BLaER1 (cell line): Measurements from ENCODE around the gene CEP57.

ENCODE experiments used
- H3K27ac ChIP-seq: shearing (Covaris generic); formaldehyde crosslinking; 2 replicates; pipeline ENCODE4 v1.8.1; 2022
- H3K27me3 ChIP-seq: shearing (Covaris generic); formaldehyde crosslinking; 2 replicates; pipeline ENCODE4 v1.8.1; 2022
- H3K36me3 ChIP-seq: shearing (Covaris generic); formaldehyde crosslinking; 2 replicates; pipeline ENCODE4 v1.8.1; 2022
- H3K4me1 ChIP-seq: shearing (Covaris generic); formaldehyde crosslinking; 2 replicates; pipeline ENCODE4 v1.8.1; 2022
- H3K4me2 ChIP-seq: shearing (Covaris generic); formaldehyde crosslinking; 2 replicates; pipeline ENCODE4 v1.8.1; 2022
- H3K4me3 ChIP-seq: shearing (Covaris generic); formaldehyde crosslinking; 2 replicates; pipeline ENCODE4 v1.8.1; 2022
- H3K9ac ChIP-seq: shearing (Covaris generic); formaldehyde crosslinking; 2 replicates; pipeline ENCODE4 v1.8.1; 2022
- H3K9me3 ChIP-seq: shearing (Covaris generic); formaldehyde crosslinking; 2 replicates; pipeline ENCODE4 v1.8.1; 2022
- H4K20me1 ChIP-seq: shearing (Covaris generic); formaldehyde crosslinking; 2 replicates; pipeline ENCODE4 v1.8.1; 2022
- Cebpa-rat ChIP-seq: shearing (Covaris generic); IDR thresholded peaks from 2 replicates; pipeline ENCODE4 v1.8.1; 2022

Gene CEP57

DNA sequence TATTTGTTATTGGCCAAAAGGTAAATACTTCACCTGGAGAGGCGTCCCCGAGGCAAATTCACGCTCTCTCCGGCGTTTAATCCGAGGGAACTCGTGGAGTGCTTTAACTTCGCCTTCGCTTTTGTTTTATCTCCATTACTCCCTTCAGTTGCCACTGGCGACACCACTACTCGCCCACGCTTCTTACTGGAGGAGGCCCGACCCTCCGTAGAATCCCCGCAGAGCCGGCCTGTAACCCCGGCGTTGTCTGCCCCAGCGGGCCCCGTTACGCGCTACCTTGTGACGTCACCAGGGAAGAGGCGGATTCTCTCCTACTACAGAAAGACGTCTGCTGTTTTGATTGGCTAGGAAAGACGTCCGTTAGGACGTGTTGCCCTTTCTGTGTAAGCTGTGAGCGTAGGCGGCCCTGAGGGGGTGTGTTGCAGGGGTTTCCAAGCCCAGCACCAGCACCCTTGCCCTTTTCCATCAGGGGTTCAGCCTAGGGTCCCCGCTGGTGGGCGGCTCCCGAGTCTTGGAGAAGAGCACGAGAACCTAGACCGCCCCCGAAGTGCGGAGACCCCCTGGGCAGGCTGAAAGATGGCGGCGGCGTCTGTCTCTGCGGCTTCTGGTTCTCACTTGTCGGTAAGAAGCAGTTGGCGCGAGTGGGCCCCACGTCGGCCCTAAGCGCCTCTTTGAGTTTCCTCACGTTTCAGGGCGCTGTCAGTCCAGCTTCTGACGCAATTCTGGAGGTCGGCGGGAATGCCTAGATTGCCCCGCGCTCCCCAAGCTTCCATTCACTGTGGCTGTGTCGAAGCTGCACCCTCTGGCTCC, at the start of gene CEP57:
CEP57 (plus strand) TSS at position 376 of the 810 bp plus-strand sequence; CDS start at position 577, 201 bp downstream.
- Histone ChIP-seq H3K4me1 (peaks cover 27% of the 10 kb centered on the region), H3K4me3 (peak within 1 kb of the TSS; percentile 96), H3K4me2 (peak within 1 kb of the TSS; percentile 83), H3K27ac (peak within 1 kb of the TSS; percentile 93), H3K9ac (peak within 1 kb of the TSS; percentile 94), H4K20me1 (peaks cover 43% of the 10 kb centered on the region), H3K27me3 (no peaks in the 10 kb centered on the region), H3K9me3 (no peaks in the 10 kb centered on the region), H3K36me3 (peaks cover 22% of the 10 kb centered on the region)
- no peak for TF ChIP-seq Cebpa-rat

DNA sequence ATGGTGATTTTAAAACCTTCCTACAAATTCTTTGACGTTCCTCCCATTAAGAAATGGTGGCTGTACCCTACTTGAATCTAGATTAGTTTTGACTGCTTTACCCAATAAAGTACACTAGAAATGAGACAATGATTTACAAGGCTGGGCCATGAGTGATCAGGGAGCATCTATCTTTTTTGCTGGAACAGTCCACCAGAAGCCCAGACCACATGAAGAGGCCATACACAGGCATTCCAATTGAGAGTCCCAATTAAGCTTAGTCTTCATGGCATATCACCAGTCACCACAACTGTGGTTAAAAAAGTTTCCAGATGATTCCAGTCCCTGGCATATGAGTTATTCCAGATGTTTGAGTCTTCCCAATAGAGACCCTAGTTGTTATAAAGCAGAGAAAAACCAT, 40.2 kb upstream of the CEP57 start:
- no peak overlapping the region for H3K9ac ChIP-seq
- no peak for TF ChIP-seq Cebpa-rat
- H4K20me1 ChIP-seq, result no peaks in the 10 kb centered on the region
- no peak overlapping the region for H3K4me3 ChIP-seq
- H3K4me1 ChIP-seq, result no peaks in the 10 kb centered on the region
- no peaks in the 10 kb centered on the region for H3K27me3 ChIP-seq
- no peak overlapping the region for H3K27ac ChIP-seq
- H3K9me3 ChIP-seq, result no peaks in the 10 kb centered on the region
- H3K4me2 ChIP-seq, result no peak overlapping the region
- H3K36me3 ChIP-seq, result no peaks in the 10 kb centered on the region

DNA sequence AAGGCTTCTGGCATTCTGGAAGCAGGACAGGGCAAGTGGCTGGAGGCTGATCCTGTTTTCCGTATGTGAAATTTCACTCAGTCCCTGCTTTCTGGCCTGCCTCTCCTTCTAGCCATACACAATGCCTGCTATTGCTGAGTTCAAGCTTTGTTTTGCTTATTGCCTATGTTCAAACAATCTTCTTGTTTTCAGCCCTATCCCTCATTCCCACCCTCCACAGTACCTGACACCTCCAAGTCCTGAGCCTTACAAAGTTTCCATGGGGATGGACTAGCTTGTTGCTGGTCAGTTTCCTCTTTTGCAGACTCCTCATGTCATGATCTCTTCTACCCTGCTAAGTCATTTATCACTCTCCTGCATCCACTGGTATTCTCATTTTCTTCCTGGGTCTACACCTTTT, 38.8 kb upstream of the CEP57 start:
- TF ChIP-seq Cebpa-rat, result no peak
- Histone ChIP-seq H3K36me3 (no peaks in the 10 kb centered on the region), H3K27me3 (no peaks in the 10 kb centered on the region), H3K27ac (no peak overlapping the region), H3K4me3 (no peak overlapping the region), H3K9me3 (no peaks in the 10 kb centered on the region), H3K4me2 (no peak overlapping the region), H3K9ac (no peak overlapping the region), H4K20me1 (no peaks in the 10 kb centered on the region), H3K4me1 (no peaks in the 10 kb centered on the region)

DNA sequence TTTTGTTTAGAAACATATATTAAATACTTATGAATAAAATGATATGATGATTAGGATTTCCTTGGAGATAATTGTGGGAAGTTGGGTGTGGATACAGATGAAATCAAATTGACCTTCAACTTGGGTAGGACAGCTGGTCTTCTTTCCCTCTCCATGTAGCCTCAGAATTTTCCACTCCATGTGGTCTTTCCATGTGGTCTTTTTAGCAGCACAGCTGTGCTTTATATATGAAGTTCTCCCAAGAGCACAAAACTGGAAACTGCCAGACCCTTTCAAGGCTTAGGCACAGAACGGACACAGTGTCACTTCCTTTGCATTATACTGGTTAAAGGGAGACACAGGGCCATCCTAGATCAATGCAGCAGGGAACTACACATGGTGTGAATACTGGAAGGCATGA, 29.4 kb upstream of the CEP57 start:
- peak overlapping the region; percentile 63 for H3K4me2 ChIP-seq
- no peak overlapping the region for H3K9ac ChIP-seq
- H4K20me1 ChIP-seq, result no peaks in the 10 kb centered on the region
- no peaks in the 10 kb centered on the region for H3K9me3 ChIP-seq
- peak overlapping the region; percentile 33; the same call in 1 of the 2 replicates for H3K27ac ChIP-seq
- TF ChIP-seq Cebpa-rat, result no peak
- no peaks in the 10 kb centered on the region for H3K27me3 ChIP-seq
- H3K4me3 ChIP-seq, result no peak overlapping the region
- no peaks in the 10 kb centered on the region for H3K36me3 ChIP-seq
- H3K4me1 ChIP-seq, result peaks cover 37% of the 10 kb centered on the region

DNA sequence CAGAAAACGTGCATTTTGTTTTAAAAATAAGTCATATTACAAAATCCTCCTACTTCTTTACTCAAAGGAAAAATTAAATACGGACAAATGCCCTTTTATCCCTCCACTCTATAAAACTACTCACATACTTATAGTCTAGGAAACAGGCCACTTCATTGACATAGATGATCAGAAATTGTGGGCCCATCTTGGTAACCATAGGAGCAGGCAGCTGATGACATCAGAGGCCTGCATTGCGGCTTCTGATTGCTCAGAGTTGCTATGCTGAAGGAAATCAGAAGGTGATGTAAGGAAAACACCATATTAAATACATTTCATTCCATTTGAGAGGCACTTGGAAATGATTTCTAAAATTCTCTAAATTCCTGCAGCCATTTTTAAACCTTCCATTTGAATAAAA, 27.8 kb upstream of the CEP57 start:
- H4K20me1 ChIP-seq, result no peaks in the 10 kb centered on the region
- TF ChIP-seq Cebpa-rat, result no peak

DNA sequence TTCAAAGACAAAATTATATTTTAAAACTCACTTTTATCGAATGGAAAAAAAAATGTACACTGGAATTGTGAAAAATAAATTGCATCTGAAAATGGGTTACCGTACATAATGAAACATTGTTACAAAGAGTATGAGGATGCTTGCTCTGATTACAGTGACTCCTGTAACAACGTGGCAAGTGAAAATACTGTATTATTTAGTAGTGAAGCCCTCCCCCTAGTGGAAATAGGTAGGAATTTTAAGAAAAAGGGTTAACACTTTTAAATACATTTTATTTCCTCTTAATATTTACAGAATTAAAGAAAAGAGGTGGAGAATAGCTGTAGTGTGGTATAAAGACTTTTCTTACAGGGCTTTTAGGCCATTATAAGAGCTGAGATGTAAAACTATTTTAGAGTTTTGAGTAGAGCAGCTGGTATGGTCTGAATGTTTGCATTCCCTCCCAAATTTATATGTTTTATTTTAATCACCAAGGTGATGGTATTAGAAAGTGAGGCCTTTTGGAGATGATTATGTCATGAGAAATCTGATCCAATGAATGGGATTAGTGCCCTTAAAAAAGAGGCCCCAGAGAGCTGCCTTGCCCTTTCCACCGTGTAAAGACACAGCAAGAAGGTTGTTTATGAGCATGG, 25.9 kb upstream of the CEP57 start:
- H3K36me3 ChIP-seq, result peaks cover 6% of the 10 kb centered on the region; the same call in 1 of the 2 replicates
- no peaks in the 10 kb centered on the region for H3K27me3 ChIP-seq
- no peak overlapping the region for H3K4me2 ChIP-seq

More for the DNA sequence above, 27.8 kb upstream of the CEP57 start:
- peaks cover 37% of the 10 kb centered on the region for H3K4me1 ChIP-seq
- no peak overlapping the region for H3K9ac ChIP-seq
- H3K27ac ChIP-seq, result no peak overlapping the region
- H3K36me3 ChIP-seq, result no peaks in the 10 kb centered on the region
- H3K4me3 ChIP-seq, result no peak overlapping the region
- H3K27me3 ChIP-seq, result no peaks in the 10 kb centered on the region
- H3K4me2 ChIP-seq, result no peak overlapping the region
- H3K9me3 ChIP-seq, result no peaks in the 10 kb centered on the region

DNA sequence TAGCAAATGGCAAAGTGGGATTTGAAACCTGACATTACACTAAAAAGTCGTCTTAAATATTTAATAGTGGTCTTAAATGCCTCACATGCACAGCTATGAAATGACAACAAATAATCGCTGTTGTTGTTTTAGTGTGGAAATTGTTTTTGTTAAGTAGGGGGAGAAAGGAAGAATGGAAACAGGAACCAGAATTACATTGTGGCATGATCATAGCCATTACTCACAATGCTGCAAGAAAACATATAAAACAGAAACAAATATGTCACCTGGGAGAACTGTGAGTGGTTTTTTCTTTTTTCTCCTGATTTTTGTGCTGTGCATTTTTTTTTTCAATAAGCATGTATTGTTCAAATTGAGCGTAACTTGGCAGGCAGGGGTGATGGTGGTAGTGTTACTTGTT, 23.6 kb upstream of the CEP57 start:
- Histone ChIP-seq H3K4me1 (0 out of 2 replicates have a peak, but pooled peaks cover 6% of the 10 kb centered on the region), H3K27me3 (no peaks in the 10 kb centered on the region), H3K9ac (no peak overlapping the region), H3K4me2 (no peak overlapping the region), H3K36me3 (peaks cover 12% of the 10 kb centered on the region; the same call in 1 of the 2 replicates), H4K20me1 (no peaks in the 10 kb centered on the region), H3K9me3 (no peaks in the 10 kb centered on the region), H3K27ac (no peak overlapping the region), H3K4me3 (no peak overlapping the region)
- TF ChIP-seq Cebpa-rat, result no peak

More for the DNA sequence above, 25.9 kb upstream of the CEP57 start:
- H3K9ac ChIP-seq, result no peak overlapping the region
- H3K4me1 ChIP-seq, result peaks cover 28% of the 10 kb centered on the region
- TF ChIP-seq Cebpa-rat, result no peak
- no peak overlapping the region for H3K4me3 ChIP-seq
- H4K20me1 ChIP-seq, result no peaks in the 10 kb centered on the region
- H3K27ac ChIP-seq, result no peak overlapping the region
- no peaks in the 10 kb centered on the region for H3K9me3 ChIP-seq

DNA sequence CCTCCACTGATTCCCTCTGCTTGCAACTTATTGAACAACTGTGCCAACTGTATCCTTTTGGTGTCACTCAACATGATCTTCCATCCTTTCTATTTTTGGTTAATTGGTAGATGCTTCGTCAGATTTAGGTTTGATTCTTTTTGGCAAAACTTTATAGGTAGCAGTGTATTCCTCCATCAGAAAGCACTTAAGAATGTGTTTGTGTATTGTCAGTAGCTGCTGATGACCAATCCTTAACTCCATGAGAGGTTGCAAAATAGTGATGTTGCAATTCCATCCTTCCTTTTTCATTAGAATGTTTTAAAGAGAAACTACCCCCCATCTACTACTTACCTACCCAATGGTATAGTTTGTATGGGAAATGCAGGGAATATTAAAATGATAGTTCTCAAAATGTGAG, 22.8 kb upstream of the CEP57 start:
- no peaks in the 10 kb centered on the region for H3K9me3 ChIP-seq
- no peak overlapping the region for H3K4me3 ChIP-seq
- H3K4me1 ChIP-seq, result 0 out of 2 replicates have a peak, but pooled peaks cover 6% of the 10 kb centered on the region
- H3K4me2 ChIP-seq, result no peak overlapping the region
- H3K36me3 ChIP-seq, result peaks cover 12% of the 10 kb centered on the region; the same call in 1 of the 2 replicates
- no peak overlapping the region for H3K27ac ChIP-seq
- no peaks in the 10 kb centered on the region for H4K20me1 ChIP-seq
- no peaks in the 10 kb centered on the region for H3K27me3 ChIP-seq
- H3K9ac ChIP-seq, result no peak overlapping the region
- TF ChIP-seq Cebpa-rat, result no peak

DNA sequence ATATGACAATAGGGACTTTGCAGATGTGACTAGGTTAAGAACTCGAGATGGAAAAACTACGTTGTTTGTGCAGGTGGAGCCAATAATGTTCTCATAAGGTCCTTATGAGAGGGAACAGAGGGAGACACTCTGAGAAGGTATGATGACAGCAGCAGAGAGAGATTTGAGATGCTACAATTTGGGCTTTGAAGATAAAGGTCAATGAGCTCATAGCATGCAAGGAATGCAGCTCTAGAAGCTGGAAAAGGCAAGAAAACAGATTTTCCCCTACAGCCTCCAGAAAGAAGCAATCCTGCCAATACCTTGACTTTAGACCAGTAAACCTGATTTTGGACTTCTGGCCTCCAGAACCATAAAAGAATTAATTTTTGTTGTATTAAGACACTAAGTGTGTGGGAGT, 21.8 kb upstream of the CEP57 start:
- peaks cover 14% of the 10 kb centered on the region; the same call in 1 of the 2 replicates for H3K36me3 ChIP-seq

DNA sequence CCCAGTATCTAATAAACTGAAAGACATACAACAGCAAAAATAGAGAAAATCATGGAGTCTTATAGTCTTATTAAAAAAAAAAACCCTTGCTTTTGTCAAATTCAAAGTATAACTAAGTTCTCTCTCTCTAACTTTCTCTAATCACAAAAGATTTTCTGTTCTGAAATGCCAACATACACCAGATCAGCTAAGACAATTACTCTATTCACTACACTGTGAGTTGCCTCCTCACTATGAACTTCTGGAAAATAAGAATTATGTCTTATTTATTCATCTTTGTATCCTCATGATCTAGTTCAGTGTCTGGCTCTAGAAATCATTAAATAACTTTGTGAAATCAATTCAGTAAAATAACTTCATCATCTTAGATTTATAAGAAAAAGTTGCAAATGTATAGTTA, 13.4 kb upstream of the CEP57 start:
- Histone ChIP-seq H3K27me3 (no peaks in the 10 kb centered on the region), H3K27ac (no peak overlapping the region), H3K9ac (no peak overlapping the region), H3K36me3 (peaks cover 70% of the 10 kb centered on the region), H3K4me1 (no peaks in the 10 kb centered on the region), H3K4me3 (no peak overlapping the region), H4K20me1 (no peaks in the 10 kb centered on the region), H3K9me3 (no peaks in the 10 kb centered on the region), H3K4me2 (no peak overlapping the region)
- no peak for TF ChIP-seq Cebpa-rat

More for the DNA sequence above, 21.8 kb upstream of the CEP57 start:
- TF ChIP-seq Cebpa-rat, result no peak
- Histone ChIP-seq H4K20me1 (no peaks in the 10 kb centered on the region), H3K27me3 (no peaks in the 10 kb centered on the region), H3K27ac (no peak overlapping the region), H3K4me3 (no peak overlapping the region), H3K4me2 (no peak overlapping the region), H3K9ac (no peak overlapping the region), H3K9me3 (no peaks in the 10 kb centered on the region), H3K4me1 (0 out of 2 replicates have a peak, but pooled peaks cover 6% of the 10 kb centered on the region)
